GM06990 (cell line): ENCODE measurements around the gene IL6.
"Not testable (repeated sequence)": the region's sequence is repeated elsewhere in the genome, so short reads cannot be mapped to it uniquely, and the experiment has no call there.

Source experiments
- DNase-seq: peaks from one replicate; pipeline ENCODE4 v3.0.0-alpha.2; 2011; ENCODE audit not compliant: insufficient read length; ENCODE audit errors: extremely low read depth
- H3K27me3 ChIP-seq: replicated peaks from 2 replicates; pipeline ENCODE4 v1.6.0; 2011; ENCODE audit warnings: low read length; ENCODE audit not compliant: control insufficient read depth, insufficient read depth
- H3K36me3 ChIP-seq: 2 replicates; pipeline ENCODE4 v1.5.1; 2011; ENCODE audit warnings: low read length; ENCODE audit not compliant: control insufficient read depth, insufficient read depth
- H3K4me3 ChIP-seq: replicated peaks from 2 replicates; pipeline ENCODE4 v1.5.1; 2011; ENCODE audit warnings: low read depth, mild to moderate bottlenecking, control low read depth, low read length
- CTCF ChIP-seq: IDR thresholded peaks from 2 replicates; pipeline ENCODE4 v1.5.1; 2011; ENCODE audit warnings: low read length, control low read depth, mild to moderate bottlenecking, inconsistent platforms; ENCODE audit not compliant: insufficient read depth, poor library complexity, severe bottlenecking

IL6 gene

GRCh38 chr7:22702516-22702915 is 24.5 kb upstream of the IL6 start:
- TF ChIP-seq CTCF: no peak
- no peaks in the 10 kb centered on the region for H3K36me3 ChIP-seq
- no peak overlapping the region for H3K4me3 ChIP-seq
- DNase-seq: no peak
- H3K27me3 ChIP-seq: no peaks in the 10 kb centered on the region

GRCh38 chr7:22703107-22703855 is 23.7 kb upstream of the IL6 start:
- DNase-seq, H3K4me3 ChIP-seq, H3K36me3 ChIP-seq: not testable (repeated sequence)

GRCh38 chr7:22703978-22704610 is 22.9 kb upstream of the IL6 start:
- not testable (repeated sequence) for H3K27me3 ChIP-seq, H3K36me3 ChIP-seq, DNase-seq, H3K4me3 ChIP-seq

More at GRCh38 chr7:22703107-22703855, 23.7 kb upstream of the IL6 start:
- H3K27me3 ChIP-seq: not testable (repeated sequence)

GRCh38 chr7:22704722-22705121 is 22.3 kb upstream of the IL6 start:
- H3K4me3 ChIP-seq, DNase-seq, H3K36me3 ChIP-seq, H3K27me3 ChIP-seq: not testable (repeated sequence)

GRCh38 chr7:22705874-22706273 is 21.1 kb upstream of the IL6 start:
- not testable (repeated sequence) for H3K4me3 ChIP-seq, H3K27me3 ChIP-seq, DNase-seq, H3K36me3 ChIP-seq

- H3K36me3 ChIP-seq, DNase-seq, H3K4me3 ChIP-seq, H3K27me3 ChIP-seq: not testable (repeated sequence)
Observed at GRCh38 chr7:22707026-22707691, 19.8 kb upstream of the IL6 start.

GRCh38 chr7:22708214-22708613 is 18.8 kb upstream of the IL6 start:
- H3K27me3 ChIP-seq, H3K36me3 ChIP-seq, DNase-seq, H3K4me3 ChIP-seq: not testable (repeated sequence)

GRCh38 chr7:22708677-22709061 is 18.3 kb upstream of the IL6 start:
- not testable (repeated sequence) for H3K36me3 ChIP-seq, DNase-seq, H3K27me3 ChIP-seq, H3K4me3 ChIP-seq

- DNase-seq, H3K4me3 ChIP-seq, H3K36me3 ChIP-seq: not testable (repeated sequence)
Observed at GRCh38 chr7:22709062-22709829, 17.8 kb upstream of the IL6 start.

More at GRCh38 chr7:22709062-22709829, 17.8 kb upstream of the IL6 start:
- H3K27me3 ChIP-seq: not testable (repeated sequence)
